ENCODE data around the gene SMOC1.
A peak's percentile ranks its signal among the peaks of the same experiment; 100 is the strongest.

The SMOC1 gene

DNA sequence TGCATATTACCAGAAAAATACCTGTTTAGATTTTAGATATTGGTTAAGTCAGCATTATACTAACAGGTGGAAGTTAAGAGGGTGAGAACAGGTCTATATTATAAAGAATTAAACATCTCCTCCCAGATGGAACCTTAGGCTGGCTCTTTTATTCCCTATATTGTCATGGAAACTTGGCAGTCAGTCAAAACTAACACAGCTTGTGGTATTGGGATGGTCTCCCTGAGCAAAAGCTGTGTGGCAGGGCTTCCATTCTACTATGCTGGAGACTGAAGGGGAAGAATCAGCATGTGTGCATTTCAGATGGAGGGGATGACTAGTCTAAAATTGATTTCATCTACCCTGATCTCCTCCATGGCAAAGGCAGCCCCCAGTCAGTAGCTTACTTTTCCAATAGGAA, 66.7 kb downstream of the SMOC1 start:
- no peak for DNase-seq

DNA sequence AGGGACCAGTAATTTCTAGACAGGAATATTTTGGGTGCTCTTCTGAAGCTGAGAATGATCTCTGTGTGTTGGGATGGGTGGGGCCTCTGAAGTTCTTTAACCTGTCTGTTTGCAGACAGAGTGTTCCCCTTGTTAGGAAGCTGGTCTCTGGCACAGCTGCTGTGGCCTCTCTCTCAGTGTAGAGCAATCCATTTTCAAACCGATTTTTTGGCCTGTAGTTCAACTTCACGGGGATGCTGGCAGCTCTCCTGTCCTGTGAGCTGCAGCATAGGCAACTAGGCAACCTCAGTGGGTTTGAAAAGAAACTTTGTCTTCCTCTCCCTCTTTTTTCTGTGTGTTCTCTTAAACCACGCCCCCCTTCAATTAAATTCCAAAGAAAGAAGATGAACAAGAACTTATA, 69.1 kb downstream of the SMOC1 start:
- no peak for DNase-seq

DNA sequence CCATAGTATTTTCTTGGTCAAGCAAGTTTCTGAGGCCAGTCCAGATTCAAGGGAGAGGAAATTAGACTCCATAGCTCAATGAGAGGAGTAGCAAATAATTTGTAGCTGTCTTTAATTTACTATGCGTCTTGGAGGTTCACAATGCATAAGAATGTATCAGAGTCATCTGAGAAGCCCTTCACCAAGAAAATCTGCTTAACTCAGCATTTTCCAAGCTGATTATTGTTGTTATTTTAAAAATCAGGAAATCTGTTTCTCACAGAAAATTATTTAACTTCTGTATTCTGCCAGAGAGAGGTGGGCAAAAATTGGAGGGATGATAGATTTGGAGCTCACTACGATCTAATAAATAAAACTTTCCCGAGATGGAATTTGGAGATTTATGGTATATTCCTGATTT, 72.0 kb downstream of the SMOC1 start:
- no peak for DNase-seq

DNA sequence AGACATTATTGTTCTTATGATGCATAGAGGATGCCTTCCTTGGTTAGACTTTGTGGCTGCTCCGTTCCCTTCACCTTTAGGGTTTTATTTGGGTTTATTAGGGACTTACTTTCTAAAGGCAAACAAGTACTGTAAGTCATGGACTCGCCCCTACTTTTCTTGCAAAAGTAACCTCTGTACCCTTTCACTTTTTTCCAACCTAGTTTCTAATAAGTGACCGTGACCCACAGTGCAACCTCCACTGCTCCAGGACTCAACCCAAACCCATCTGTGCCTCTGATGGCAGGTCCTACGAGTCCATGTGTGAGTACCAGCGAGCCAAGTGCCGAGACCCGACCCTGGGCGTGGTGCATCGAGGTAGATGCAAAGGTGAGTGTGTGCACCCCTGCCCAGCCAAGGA, 72.7 kb downstream of the SMOC1 start:
- no peak for DNase-seq

DNA sequence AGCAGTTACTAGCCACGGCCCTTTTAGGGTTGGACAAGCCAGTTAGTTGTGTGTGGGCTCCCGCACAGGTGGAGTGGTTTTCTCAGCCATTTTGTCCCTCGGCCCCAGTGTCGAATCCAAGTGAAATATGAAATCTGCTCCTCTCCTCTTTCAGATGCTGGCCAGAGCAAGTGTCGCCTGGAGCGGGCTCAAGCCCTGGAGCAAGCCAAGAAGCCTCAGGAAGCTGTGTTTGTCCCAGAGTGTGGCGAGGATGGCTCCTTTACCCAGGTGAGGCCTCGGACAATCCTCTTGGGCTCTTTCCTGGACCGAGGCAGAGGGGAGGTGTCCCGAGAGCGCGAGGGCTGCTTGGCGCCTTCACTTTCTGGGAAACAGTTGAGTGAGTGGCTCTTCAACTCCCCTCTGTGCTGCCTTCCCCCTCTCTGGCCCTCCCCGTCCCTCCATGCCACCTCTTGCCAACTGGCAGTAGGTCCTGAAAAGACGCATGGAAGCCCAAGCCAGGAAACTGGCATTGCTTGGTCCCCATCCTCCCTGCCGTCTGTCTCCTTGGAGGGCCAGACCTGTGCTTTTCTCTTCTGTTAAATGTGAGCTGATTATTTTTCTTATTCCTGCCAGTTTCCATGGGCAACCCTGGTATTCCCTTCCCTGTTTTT, 74.2 kb downstream of the SMOC1 start:
- no peak for DNase-seq

DNA sequence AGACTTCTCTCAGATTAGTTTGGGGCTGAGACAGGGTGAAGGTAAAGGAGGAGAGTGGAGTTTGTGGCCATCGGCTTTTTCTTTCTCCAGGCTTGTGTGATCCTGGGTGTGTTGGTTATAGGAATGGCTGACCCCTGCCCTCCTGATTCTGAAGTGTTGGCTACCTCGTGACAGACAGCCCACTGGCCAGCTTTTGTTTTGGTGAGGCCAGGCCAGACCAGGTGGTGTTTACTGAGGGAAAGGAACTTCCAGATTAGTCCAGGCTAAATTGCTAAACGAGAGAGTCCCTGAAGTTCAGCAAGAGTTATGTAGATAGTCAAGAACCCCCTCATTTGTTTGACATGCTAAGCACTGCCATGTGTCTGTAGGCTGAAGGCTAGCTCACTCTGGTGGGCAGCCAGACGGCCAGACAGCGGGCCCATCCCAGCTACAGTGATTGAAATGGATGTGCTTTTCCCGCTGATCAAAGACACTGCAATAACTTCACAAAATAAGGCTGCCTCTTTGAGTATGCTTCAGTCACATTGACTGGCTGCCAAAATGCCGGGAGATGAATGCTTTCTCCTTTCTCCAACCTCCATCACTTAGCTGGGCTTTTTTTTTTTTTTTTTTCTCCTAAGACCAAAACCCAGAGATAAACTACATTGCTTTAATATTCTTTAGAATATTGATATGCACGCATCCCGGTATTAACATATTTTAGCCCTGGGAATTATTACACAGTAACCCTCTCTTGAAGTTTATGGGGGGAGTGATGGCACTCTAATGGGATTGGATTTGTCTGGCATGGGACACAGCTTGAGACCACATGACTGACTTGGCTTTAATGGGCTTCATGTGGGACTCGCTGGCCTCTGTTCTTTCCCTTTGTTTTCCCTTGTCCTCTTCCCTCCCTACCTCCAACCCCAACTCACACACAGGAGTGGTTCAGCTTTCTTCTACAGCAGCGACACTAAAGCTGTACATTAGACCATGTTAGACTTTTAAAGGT, 76.9 kb downstream of the SMOC1 start:
- DNase-seq, result no peak

DNA sequence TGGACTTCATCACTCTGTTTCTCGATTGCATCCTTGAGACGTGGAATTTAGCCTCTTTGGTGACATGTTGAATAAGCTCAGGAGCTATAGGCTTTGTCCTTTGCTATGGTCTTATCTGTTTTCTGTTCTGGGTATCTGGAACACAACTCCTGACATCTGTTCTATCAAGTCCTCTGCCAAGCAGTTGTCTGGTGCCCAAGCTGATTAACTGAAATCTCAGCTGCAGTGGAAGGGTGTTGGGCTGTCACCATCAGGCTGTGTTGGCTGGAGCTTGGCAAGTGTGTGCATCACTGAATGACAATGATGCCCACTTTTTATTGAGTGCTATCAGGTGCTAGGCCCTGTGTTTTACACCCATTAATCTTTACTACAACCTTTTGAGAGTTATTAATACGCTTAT, 77.8 kb downstream of the SMOC1 start:
- no peak for DNase-seq

DNA sequence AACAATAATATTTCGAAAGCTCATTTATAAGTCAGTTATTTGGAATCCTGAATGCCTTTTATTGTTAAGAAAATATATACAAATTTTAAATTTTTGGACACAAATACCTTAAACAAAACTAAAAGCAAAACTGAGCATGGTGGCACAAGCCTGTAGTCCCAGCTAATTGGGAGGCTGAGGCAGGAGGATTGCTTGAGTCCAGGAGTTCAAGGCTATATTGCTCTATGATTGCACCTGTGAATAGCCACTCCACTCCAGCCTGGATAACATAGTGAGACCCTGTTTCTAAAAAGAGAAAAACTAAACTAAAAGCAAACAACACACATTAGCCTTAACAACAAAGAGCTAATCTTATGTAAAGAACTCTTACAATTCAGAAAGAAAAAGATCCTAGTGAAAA, 78.8 kb downstream of the SMOC1 start:
- DNase-seq, result no peak

DNA sequence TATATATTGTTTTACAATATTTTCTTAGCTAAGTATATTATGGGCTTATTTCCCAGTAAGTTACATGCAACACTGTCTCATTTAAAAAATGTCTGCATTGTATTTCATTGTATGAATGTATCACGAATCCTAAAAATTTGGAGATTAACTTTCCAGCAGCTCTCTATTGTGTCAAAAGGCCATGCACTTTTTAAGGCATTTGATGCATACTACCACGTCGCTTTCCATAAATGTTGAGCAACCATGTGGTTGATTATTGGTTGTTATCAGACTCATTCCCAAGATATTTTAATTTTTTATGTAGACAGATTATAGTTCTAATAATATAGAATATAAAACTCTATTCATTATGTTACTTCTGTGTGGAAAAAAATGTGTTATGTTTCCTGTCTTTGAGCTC, 79.9 kb downstream of the SMOC1 start:
- no peak for DNase-seq

DNA sequence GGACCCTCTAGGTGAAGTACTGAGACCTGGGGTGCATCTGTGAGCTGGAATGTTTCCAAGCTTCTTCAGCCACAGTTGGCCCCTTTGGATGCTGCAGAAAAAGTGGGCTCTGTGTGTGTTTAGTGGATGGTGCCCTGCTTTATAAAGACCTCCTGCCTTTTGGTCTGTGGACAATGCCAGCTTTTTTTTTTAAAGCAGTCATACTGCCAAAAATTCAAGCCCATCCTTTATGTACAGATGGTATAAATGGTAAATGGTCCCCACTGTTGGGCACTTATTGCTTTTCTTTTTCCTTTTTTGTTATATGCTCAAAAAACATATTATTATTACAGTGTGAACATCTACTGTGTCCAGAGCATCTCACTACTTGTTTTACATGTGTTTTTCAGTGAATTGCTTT, 81.1 kb downstream of the SMOC1 start:
- no peak for DNase-seq

DNA sequence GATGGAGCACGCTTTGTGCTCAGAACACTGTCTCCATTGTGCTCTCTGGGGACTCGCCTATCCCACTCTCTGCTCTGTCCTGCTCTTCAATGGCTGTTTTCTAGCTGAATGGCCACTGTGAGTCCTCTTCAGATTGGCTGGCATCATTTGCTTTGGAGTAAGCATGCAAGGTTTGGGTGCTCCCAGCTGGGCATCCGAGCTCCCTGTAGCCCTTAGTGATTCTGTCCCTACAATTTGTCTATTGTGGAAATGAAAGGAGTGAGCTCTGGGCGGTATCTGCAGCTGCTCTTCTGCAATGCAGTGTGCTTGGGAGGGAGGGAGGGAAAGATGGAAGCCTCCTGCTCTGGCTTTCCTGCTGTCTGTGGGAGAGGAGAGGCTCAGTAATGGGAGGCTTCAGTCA, 84.8 kb downstream of the SMOC1 start:
- DNase-seq, result no peak

DNA sequence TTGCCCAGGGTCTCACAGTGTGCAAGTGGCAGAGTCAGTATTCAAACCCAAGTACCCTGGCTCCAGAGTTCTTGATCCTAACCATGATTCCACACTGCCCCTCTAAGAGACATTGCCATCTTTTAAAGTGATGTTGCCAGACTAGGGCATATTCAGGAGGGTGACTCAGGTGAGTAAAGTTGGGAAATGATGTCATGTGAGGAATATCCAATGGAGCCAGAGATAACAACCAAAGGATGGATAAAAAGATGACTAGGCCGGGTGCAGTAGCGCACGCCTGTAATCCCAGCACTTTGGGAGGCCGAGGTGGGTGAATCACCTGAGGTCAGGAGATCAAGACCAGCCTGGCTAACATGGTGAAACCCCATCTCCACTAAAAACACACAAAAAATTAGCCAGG, 85.6 kb downstream of the SMOC1 start:
- no peak for DNase-seq

DNA sequence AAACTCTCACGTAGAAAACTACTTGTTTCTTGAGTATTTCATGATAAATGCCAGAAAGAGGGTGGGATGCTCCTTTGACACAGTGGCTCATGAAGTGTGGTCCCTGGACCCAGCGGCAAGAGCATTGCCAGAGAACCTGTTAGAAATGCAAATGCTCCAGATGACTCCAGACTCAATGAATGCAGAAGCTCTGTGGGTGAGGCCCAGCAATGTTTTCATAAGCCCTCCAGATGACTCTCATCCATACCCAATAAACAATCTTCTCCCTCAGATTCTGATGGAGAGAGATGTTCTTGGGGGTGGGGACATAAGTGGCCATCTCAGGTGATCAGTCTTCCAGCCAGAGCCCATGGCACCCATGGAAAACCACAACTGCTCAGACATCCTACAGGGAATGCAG, 88.9 kb downstream of the SMOC1 start:
- no peak for DNase-seq

DNA sequence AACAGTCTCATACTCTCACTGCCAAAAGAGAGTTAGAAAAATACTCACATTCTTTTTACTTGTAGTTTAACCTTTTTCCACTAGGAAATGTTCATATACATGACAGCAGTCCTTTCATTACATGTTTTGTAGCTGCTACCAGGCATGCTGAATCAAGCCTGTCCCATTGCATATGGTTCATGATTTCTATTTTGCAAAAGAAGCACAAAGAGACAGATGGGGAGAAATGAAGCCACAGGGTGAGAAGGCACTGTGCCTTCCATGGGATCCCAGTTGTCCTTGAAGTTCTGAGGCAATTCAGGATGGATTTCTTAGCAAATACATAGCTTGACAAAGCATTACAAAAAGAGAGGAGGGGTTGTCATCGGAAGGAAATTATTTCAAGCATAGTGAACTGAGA, 89.5 kb downstream of the SMOC1 start:
- no peak for DNase-seq

DNA sequence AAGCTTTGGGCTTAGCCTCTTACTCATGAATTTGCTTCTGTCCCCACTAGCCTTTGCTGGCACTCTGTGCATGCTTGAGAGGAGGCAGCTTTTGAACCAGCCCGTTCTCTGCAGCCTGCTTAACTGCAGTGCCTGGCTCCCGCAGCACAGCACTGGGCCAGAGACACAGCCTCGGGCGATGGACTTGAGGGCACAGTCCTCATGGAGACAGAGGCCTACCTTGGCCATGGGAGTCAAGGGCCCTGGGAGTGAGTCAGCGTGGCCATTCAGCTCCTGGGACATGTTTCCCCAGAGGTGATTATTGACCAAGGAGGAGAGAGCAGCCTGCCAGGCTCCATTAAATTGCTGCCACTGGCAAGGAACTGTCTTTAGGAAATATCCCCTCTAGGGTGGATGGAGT, 93.5 kb downstream of the SMOC1 start:
- no peak for DNase-seq

DNA sequence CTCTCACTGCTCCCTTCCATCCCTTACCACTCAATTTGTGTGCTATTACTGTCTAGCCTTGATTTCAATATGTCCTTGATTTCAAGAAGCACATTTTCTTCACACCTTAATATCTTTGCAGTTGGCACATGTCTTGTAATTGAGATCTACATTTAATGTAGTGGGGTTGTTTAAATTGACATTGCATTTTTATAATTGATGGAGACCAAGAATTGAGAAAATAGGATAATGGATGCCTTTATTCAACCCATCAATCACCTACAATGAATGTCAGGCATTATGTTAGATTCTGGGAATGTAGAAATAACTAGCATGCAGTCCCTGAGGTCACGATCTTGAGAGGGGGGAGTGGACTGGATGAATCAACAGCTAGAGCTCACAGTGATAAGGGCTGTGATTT, 94.6 kb downstream of the SMOC1 start:
- DNase-seq, result no peak

DNA sequence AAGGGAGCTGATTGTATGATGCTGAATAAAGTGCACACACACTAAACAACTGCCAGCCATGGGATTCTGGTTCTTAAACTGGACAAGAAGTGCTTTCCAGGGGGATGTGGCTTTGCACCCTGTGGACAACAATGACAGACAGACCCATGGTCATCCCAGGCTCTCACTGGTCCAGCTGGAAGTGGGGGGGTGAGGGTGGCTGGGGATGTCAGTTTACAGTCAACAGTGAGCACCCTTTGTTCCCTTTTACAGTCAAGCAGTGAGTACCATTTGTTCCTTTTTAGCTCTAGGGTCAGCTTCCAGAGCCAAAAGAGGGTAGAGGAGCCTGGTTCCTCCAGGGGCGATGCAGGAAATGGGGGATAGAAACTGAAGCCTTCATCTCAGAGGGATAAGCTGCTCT, 100.7 kb downstream of the SMOC1 start:
- DNase-seq, result no peak

DNA sequence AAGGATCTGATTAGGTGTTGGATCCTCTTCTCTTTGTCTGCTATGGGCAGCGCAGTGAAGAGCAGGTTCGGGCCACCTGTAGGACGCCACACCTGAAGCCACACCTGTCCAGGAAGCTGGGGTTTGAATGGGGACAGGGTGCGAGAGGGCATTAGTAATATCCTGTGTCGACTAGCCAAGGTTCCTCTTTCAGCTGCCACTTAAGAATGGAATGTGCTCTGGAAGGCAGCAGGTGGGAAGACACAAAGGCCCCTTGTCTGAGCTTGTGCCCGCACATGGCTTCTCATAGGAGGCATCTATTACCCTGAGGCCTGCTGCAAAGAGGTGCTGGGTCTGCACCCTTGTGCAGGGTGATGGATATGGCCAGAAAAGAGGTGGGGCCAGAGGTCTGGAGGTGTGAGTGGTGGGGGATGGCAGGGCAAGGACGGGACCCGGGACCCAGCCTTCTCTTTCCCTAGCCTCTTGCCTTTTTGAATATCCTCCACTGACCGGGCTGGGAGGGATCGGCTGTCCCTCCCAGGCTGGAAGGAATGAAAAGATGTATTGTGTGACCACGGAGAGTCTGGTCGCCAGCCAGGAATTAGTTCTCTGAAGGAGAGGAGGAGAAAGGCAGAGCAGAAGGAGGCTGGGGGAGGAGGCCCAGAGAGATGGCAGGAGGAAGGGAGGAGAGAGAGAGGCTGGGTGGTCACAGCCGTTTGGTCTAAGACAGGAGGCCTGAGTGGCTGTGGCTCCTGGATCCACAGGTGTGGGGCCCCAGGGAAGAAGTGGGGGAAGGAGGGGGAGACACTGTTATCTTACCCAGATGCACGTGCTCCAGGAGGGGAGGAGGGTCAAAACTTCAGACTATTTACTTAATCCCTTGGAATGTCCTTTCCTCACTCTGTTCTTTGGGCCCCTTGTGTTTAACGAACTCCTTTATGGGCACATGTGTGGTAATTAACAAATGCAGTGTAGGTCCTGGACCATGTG, 101.5 kb downstream of the SMOC1 start:
- peak; percentile 65 for DNase-seq

DNA sequence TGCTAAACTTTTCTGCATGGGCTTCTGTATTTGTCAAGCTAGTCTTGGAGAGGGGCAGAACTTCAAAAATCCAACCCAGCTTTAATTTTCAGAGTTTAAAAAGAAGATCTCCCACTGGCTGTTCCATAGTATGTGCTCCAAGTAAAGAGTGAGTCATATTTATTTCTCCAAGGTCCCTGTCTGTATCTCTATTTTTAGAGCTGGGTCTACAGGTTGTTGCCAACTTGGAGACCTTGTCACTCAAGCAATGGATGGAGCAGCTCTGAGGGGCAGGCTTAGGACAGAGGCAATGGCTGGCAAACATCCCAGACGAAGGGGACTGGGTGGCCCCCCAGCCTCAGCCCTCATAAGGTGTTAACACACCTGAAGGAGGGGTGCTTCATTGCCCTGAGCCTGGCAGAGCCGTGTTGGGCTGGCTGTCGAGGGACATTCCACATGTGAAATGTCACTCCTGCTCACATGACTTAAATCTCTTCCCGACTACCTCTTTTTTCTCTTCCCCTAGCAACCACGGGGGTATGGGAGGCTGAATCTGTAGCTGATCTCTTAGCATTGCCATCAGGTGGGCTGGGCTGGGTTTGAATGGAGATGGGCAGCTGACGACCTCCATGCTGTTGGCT, 103.1 kb downstream of the SMOC1 start:
- DNase-seq, result no peak

DNA sequence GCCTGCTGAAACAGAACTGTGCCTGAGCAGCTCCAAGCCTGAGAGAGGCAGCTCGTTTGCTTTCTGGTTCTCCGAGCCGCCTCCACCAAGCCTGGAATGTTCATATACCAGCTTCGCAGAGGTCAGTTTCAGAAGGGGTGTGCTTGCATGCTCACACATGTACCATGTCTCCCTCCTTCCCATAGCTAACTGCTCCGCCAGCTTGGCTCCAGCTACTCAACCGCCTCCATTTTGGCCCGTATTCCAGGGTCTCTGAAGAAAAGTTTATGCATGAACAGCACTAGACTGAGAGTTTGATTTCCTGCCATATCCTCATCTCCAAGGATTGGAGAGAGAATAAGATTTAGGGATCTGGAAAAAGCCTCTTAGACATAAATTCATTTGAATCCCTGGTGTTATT, 103.7 kb downstream of the SMOC1 start:
- DNase-seq, result no peak

DNA sequence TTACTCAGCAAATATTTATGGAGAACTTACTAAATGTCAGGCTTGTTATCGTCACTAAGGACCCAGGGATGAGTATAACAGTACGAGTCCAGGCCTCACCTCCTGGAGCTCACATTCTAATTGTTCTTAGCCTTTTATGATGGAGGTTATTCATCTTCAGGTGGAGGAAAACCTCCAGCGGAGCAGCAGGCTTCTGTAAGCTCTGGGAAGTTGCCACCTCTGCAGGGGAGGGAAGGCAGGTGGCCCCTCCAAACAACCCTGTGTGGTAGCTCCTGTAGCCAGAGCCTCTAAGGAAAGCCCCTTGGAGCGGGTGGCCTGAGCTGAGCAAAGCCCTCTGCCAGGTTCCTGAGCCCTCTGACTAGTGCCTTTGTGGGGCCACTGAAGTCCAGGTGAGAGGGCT, 104.1 kb downstream of the SMOC1 start:
- DNase-seq, result no peak

DNA sequence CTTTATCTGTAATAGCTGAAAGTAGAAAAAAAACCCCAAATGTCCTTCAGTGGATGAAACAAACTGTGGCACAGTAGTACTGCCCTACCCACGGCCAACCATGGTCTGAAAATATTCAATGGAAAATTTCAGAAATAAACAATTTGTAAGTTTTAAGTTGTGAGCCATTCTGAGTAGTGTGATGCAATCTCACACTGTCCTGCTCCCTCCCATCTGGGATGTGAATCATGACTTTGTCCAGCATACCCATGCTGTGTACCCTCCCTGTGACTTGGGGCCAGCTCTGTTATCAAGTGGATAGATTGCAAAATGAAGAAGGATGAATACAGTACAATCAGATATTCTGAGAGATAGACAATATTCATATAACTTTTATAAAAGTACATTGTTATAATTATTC, 106.2 kb downstream of the SMOC1 start:
- no peak for DNase-seq

DNA sequence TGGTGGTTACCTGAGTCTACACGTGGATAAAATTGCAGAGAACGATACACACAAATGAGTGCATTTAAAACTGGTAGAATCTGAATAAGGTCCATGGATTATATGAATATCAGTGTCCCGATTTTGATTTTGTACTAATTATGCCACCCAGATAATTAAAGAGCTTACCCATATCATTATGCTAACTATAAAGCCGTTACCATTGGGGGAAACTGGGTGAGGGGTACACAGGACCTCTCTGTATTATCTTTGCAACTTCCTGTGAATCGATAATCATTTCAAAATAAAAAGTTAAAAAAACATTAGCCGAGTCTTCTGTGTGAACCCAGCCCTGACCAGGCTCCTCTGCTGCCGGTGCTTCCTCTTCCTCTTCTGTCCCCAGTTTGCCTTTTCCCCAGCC, 107.1 kb downstream of the SMOC1 start:
- no peak for DNase-seq
